Sigmoid colon (tissue), 4 donors: Measurements from ENCODE around the gene COLQ.

Experiments
- CTCF ChIP-seq, 4 experiments: fragments of 450-650 bp in 3 of 4; fragments of 200-600 bp in 1 of 4; IDR thresholded peaks; one replicate each; pipeline ENCODE4 v1.5.1; 2016 to 2019; ENCODE audit warnings: antibody characterized with exemption in 4 of 4, mild to moderate bottlenecking in 3 of 4, moderate library complexity in 2 of 4
- EP300 ChIP-seq, 4 donors: sonication (generic); formaldehyde crosslinking; IDR thresholded peaks; one replicate each; pipeline ENCODE4 v1.6.1; 2017; ENCODE audit warnings: antibody characterized with exemption in 4 of 4
- POLR2A ChIP-seq, 2 donors: fragments of 450-650 bp; IDR thresholded peaks; one replicate each; pipeline ENCODE4 v1.6.1; 2016; ENCODE audit warnings: antibody characterized with exemption in 2 of 2, mild to moderate bottlenecking in 2 of 2, moderate library complexity in 2 of 2
- POLR2AphosphoS5 ChIP-seq, 4 donors: sonication (generic); formaldehyde crosslinking; IDR thresholded peaks; one replicate each; pipeline ENCODE4 v1.6.1; 2017; ENCODE audit warnings: antibody characterized with exemption in 4 of 4

DNA sequence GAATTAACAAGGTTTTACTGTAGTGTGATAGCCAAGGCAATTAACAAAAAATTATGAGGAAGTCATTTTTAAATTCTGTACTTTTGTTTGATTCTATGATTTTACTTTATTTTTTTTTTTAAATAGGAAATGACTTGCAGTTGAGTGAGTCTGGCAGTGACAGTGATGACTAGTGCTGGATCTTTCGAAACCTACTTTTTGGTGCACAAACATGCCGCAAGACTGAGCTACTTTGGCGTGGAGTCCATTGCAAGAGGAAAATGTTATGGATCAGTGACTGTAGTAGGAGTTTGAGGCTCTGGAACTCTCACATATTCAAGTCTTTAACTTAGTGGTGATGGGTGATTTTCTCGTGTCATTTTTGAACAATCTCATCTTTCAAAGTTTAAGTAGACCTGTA lies 82.5 kb downstream of the COLQ start:
- TF ChIP-seq POLR2AphosphoS5 (IDR thresholded peaks at IDR 0.05) (no peak), EP300 (IDR thresholded peaks at IDR 0.05) (no peak), CTCF (IDR thresholded peaks at IDR 0.05) (no peak), POLR2A (IDR thresholded peaks at IDR 0.05) (no peak)
